Stimulated activated naive CD8-positive, alpha-beta T cell treated with anti-CD3 and anti-CD28 coated beads, Interleukin-15, Interleukin-2, amounts not matched to agents 100 ng/mL and 50 ng/mL, for 24 hours (primary cell): ENCODE results near the gene SUSD2.
"Not testable (repeated sequence)": the region's sequence is repeated elsewhere in the genome, so short reads cannot be mapped to it uniquely, and the experiment has no call there.

Experiments
- H3K27ac Mint-ChIP-seq: one replicate; pipeline ENCODE4 v1.8.0; 2021; ENCODE audit warnings: mild to moderate bottlenecking, mixed read lengths
- H3K27me3 Mint-ChIP-seq: one replicate; pipeline ENCODE4 v1.8.0; 2021; ENCODE audit warnings: mixed read lengths
- H3K36me3 Mint-ChIP-seq: one replicate; pipeline ENCODE4 v1.8.0; 2021; ENCODE audit warnings: low read depth, mixed read lengths
- H3K4me1 Mint-ChIP-seq: one replicate; pipeline ENCODE4 v1.8.0; 2021; ENCODE audit warnings: low read depth, mixed read lengths
- H3K4me3 Mint-ChIP-seq: one replicate; pipeline ENCODE4 v1.8.0; 2021; ENCODE audit warnings: mild to moderate bottlenecking, mixed read lengths
- H3K9me3 Mint-ChIP-seq: one replicate; pipeline ENCODE4 v1.8.0; 2021; ENCODE audit warnings: mixed read lengths

Gene SUSD2

GRCh38 chr22:24186352-24186740 lies 5.1 kb downstream of the SUSD2 start:
- H3K4me3 Mint-ChIP-seq = no peak overlapping the region
- no peaks in the 10 kb centered on the region for H3K27me3 Mint-ChIP-seq
- no peak overlapping the region for H3K27ac Mint-ChIP-seq
- no peaks in the 10 kb centered on the region for H3K9me3 Mint-ChIP-seq
- H3K4me1 Mint-ChIP-seq = no peaks in the 10 kb centered on the region
- no peaks in the 10 kb centered on the region for H3K36me3 Mint-ChIP-seq

GRCh38 chr22:24186892-24187670 lies 5.8 kb downstream of the SUSD2 start:
- H3K4me3 Mint-ChIP-seq = no peak overlapping the region
- no peaks in the 10 kb centered on the region for H3K4me1 Mint-ChIP-seq
- no peaks in the 10 kb centered on the region for H3K9me3 Mint-ChIP-seq
- no peaks in the 10 kb centered on the region for H3K36me3 Mint-ChIP-seq
- no peaks in the 10 kb centered on the region for H3K27me3 Mint-ChIP-seq
- no peak overlapping the region for H3K27ac Mint-ChIP-seq

GRCh38 chr22:24187731-24188644 lies 6.7 kb downstream of the SUSD2 start:
- H3K36me3 Mint-ChIP-seq = no peaks in the 10 kb centered on the region
- no peaks in the 10 kb centered on the region for H3K27me3 Mint-ChIP-seq
- H3K4me1 Mint-ChIP-seq = no peaks in the 10 kb centered on the region
- H3K27ac Mint-ChIP-seq = no peak overlapping the region
- no peaks in the 10 kb centered on the region for H3K9me3 Mint-ChIP-seq
- H3K4me3 Mint-ChIP-seq = no peak overlapping the region

- Mint-ChIP-seq H3K36me3 (no peaks in the 10 kb centered on the region), H3K4me3 (no peak overlapping the region), H3K9me3 (no peaks in the 10 kb centered on the region), H3K27ac (no peak overlapping the region), H3K27me3 (no peaks in the 10 kb centered on the region), H3K4me1 (no peaks in the 10 kb centered on the region)
Measured at GRCh38 chr22:24188705-24189248, 7.5 kb downstream of the SUSD2 start.

- no peak overlapping the region for H3K4me3 Mint-ChIP-seq
- H3K27me3 Mint-ChIP-seq = no peaks in the 10 kb centered on the region
- H3K27ac Mint-ChIP-seq = no peak overlapping the region
- H3K36me3 Mint-ChIP-seq = no peaks in the 10 kb centered on the region
- no peaks in the 10 kb centered on the region for H3K9me3 Mint-ChIP-seq
- H3K4me1 Mint-ChIP-seq = no peaks in the 10 kb centered on the region
Measured at GRCh38 chr22:24189249-24190158, 8.2 kb downstream of the SUSD2 start.

- no peaks in the 10 kb centered on the region for H3K27me3 Mint-ChIP-seq
- no peaks in the 10 kb centered on the region for H3K36me3 Mint-ChIP-seq
- no peak overlapping the region for H3K27ac Mint-ChIP-seq
- no peaks in the 10 kb centered on the region for H3K9me3 Mint-ChIP-seq
- H3K4me1 Mint-ChIP-seq = no peaks in the 10 kb centered on the region
- no peak overlapping the region for H3K4me3 Mint-ChIP-seq
Measured at GRCh38 chr22:24190159-24190540, 8.9 kb downstream of the SUSD2 start.

GRCh38 chr22:24190596-24191208 lies 9.4 kb downstream of the SUSD2 start:
- Mint-ChIP-seq H3K27me3 (no peaks in the 10 kb centered on the region), H3K4me3 (no peak overlapping the region), H3K9me3 (no peaks in the 10 kb centered on the region), H3K4me1 (no peaks in the 10 kb centered on the region), H3K27ac (no peak overlapping the region), H3K36me3 (no peaks in the 10 kb centered on the region)

- Mint-ChIP-seq H3K27me3 (no peaks in the 10 kb centered on the region), H3K4me1 (no peaks in the 10 kb centered on the region), H3K27ac (no peak overlapping the region), H3K36me3 (no peaks in the 10 kb centered on the region), H3K4me3 (no peak overlapping the region), H3K9me3 (no peaks in the 10 kb centered on the region)
Measured at GRCh38 chr22:24191381-24191841, 10.1 kb downstream of the SUSD2 start.

- no peak overlapping the region for H3K27ac Mint-ChIP-seq
- no peaks in the 10 kb centered on the region for H3K9me3 Mint-ChIP-seq
- H3K27me3 Mint-ChIP-seq = no peaks in the 10 kb centered on the region
- no peaks in the 10 kb centered on the region for H3K36me3 Mint-ChIP-seq
- H3K4me1 Mint-ChIP-seq = no peaks in the 10 kb centered on the region
- no peak overlapping the region for H3K4me3 Mint-ChIP-seq
Measured at GRCh38 chr22:24191893-24192292, 10.6 kb downstream of the SUSD2 start.

- Mint-ChIP-seq H3K9me3 (no peaks in the 10 kb centered on the region), H3K27ac (no peak overlapping the region), H3K4me1 (peaks cover 9% of the 10 kb centered on the region), H3K4me3 (no peak overlapping the region), H3K27me3 (no peaks in the 10 kb centered on the region), H3K36me3 (no peaks in the 10 kb centered on the region)
Measured at GRCh38 chr22:24198682-24199052, 17.4 kb downstream of the SUSD2 start.

GRCh38 chr22:24200619-24201212 lies 19.4 kb downstream of the SUSD2 start:
- H3K4me3 Mint-ChIP-seq = no peak overlapping the region
- H3K9me3 Mint-ChIP-seq = no peaks in the 10 kb centered on the region
- H3K27ac Mint-ChIP-seq = no peak overlapping the region
- H3K36me3 Mint-ChIP-seq = no peaks in the 10 kb centered on the region
- H3K27me3 Mint-ChIP-seq = no peaks in the 10 kb centered on the region
- peaks cover 13% of the 10 kb centered on the region for H3K4me1 Mint-ChIP-seq

GRCh38 chr22:24201681-24202614 lies 20.7 kb downstream of the SUSD2 start:
- Mint-ChIP-seq H3K4me1 (peaks cover 19% of the 10 kb centered on the region), H3K27ac (no peak overlapping the region), H3K9me3 (no peaks in the 10 kb centered on the region), H3K4me3 (no peak overlapping the region), H3K27me3 (no peaks in the 10 kb centered on the region), H3K36me3 (no peaks in the 10 kb centered on the region)

GRCh38 chr22:24203856-24204255 lies 22.6 kb downstream of the SUSD2 start:
- not testable (repeated sequence) for H3K27ac Mint-ChIP-seq, H3K36me3 Mint-ChIP-seq, H3K4me3 Mint-ChIP-seq, H3K27me3 Mint-ChIP-seq, H3K9me3 Mint-ChIP-seq
- H3K4me1 Mint-ChIP-seq = peaks cover 25% of the 10 kb centered on the region
